IMR-90 (cell line): ENCODE results near the gene ATP2B2. TPM values are rescaled to one million over a fixed set of nuclear protein-coding genes. Genes with fewer than 3 reads are reported as not detected.

Source experiments
- ATAC-seq: fragments of 200-7000 bp; cut with Tn5 transposase; 2 replicates; pipeline ENCODE4 v1.9.1; 2020; ENCODE audit warnings: low read depth, mild to moderate bottlenecking, moderate library complexity
- BruUV-seq: library from RNA; stranded (reverse); fragments of 400-500 nt; replicated peaks from 2 replicates; lab custom pipeline; 2021; lab: Mats Ljungman, UMichigan
- CTCF ChIA-PET: fragments of 300-600 bp; formaldehyde crosslinking; extraction: SDS; loops from one replicate; lab custom pipeline; 2021; ENCODE audit warnings: antibody characterized with exemption; lab: Yijun Ruan, JAX
- POLR2A ChIA-PET: fragments of 300-600 bp; sonication (Branson Sonifier 250); formaldehyde crosslinking; loops from one replicate; lab custom pipeline; 2022; ENCODE audit warnings: antibody characterized with exemption; ENCODE audit not compliant: unreplicated experiment; lab: Charles Lee
- DNase-seq: peaks from one replicate; pipeline ENCODE4 v3.0.0; 2013
- H2AFZ ChIP-seq: replicated peaks from 2 replicates; pipeline ENCODE3; 2013; ENCODE audit warnings: low read length, mild to moderate bottlenecking; ENCODE audit not compliant: poor library complexity
- H2AK5ac ChIP-seq: 2 replicates; pipeline ENCODE4 v1.6.1; 2013; ENCODE audit warnings: low read depth, low read length, inconsistent platforms
- H2AK9ac ChIP-seq: replicated peaks from 2 replicates; pipeline ENCODE3; 2013; ENCODE audit warnings: mild to moderate bottlenecking, low read depth, low read length, moderate library complexity; ENCODE audit not compliant: poor library complexity
- H2BK120ac ChIP-seq: 2 replicates; pipeline ENCODE4 v1.6.1; 2013; ENCODE audit warnings: low read depth, low read length, inconsistent platforms
- H2BK15ac ChIP-seq: 3 replicates; pipeline ENCODE4 v1.6.1; 2013; ENCODE audit warnings: low read depth, low read length, inconsistent platforms
- H2BK20ac ChIP-seq: 2 replicates; pipeline ENCODE4 v1.6.1; 2013; ENCODE audit warnings: low read depth, mild to moderate bottlenecking, inconsistent platforms, low read length, moderate library complexity
- H2BK5ac ChIP-seq: 2 replicates; pipeline ENCODE4 v1.6.1; 2013; ENCODE audit warnings: mild to moderate bottlenecking, low read depth, low read length, inconsistent platforms; ENCODE audit not compliant: poor library complexity, severe bottlenecking
- H3K14ac ChIP-seq: replicated peaks from 2 replicates; pipeline ENCODE4 v1.6.1; 2013; ENCODE audit warnings: low read depth, low read length, inconsistent platforms
- H3K18ac ChIP-seq: 2 replicates; pipeline ENCODE4 v1.6.1; 2013; ENCODE audit warnings: low read depth, low read length, control low read depth
- H3K23ac ChIP-seq: 2 replicates; pipeline ENCODE4 v1.6.1; 2013; ENCODE audit warnings: low read depth, low read length, inconsistent platforms
- H3K27ac ChIP-seq: 2 replicates; pipeline ENCODE4 v1.5.1; 2013; ENCODE audit warnings: mild to moderate bottlenecking, control low read depth, low read length; ENCODE audit not compliant: insufficient read depth
- H3K27me3 ChIP-seq: 2 replicates; pipeline ENCODE4 v1.6.1; 2013; ENCODE audit warnings: low read length; ENCODE audit not compliant: control insufficient read depth, insufficient read depth
- H3K36me3 ChIP-seq: 2 replicates; pipeline ENCODE4 v1.6.1; 2013; ENCODE audit warnings: low read length, mixed read lengths; ENCODE audit not compliant: control insufficient read depth, insufficient read depth
- H3K4ac ChIP-seq: 2 replicates; pipeline ENCODE4 v1.6.1; 2013; ENCODE audit warnings: low read depth, low read length, inconsistent platforms
- H3K4me1 ChIP-seq: 2 replicates; pipeline ENCODE4 v1.6.1; 2013; ENCODE audit warnings: low read length, mixed read lengths; ENCODE audit not compliant: control insufficient read depth, insufficient read depth
- H3K4me2 ChIP-seq: 2 replicates; pipeline ENCODE4 v1.6.1; 2013; ENCODE audit warnings: low read depth, mild to moderate bottlenecking, control low read depth, low read length, moderate library complexity
- H3K4me3 ChIP-seq: 2 replicates; pipeline ENCODE4 v1.5.1; 2013; ENCODE audit warnings: low read depth, mild to moderate bottlenecking, control low read depth, low read length, moderate library complexity; ENCODE audit not compliant: insufficient read depth
- H3K56ac ChIP-seq: 2 replicates; pipeline ENCODE4 v1.6.1; 2013; ENCODE audit warnings: low read length, inconsistent platforms; ENCODE audit not compliant: insufficient read depth; ENCODE audit errors: extremely low read depth
- H3K79me1 ChIP-seq, 2 experiments: 2 replicates each; pipeline ENCODE4 v1.6.1; 2013; ENCODE audit warnings: low read length in 2 of 2, inconsistent platforms in 1 of 2, low read depth in 1 of 2
- H3K9ac ChIP-seq: 2 replicates; pipeline ENCODE4 v1.6.1; 2013; ENCODE audit warnings: low read depth, low read length, control low read depth
- H3K9me1 ChIP-seq: 2 replicates; pipeline ENCODE4 v1.6.1; 2013; ENCODE audit warnings: low read length, inconsistent platforms; ENCODE audit not compliant: insufficient read depth
- H3K9me3 ChIP-seq: 2 replicates; pipeline ENCODE4 v1.6.1; 2013; ENCODE audit warnings: low read length; ENCODE audit not compliant: control insufficient read depth, insufficient read depth
- H4K20me1 ChIP-seq: 2 replicates; pipeline ENCODE4 v1.6.1; 2013; ENCODE audit warnings: low read length, inconsistent platforms; ENCODE audit not compliant: insufficient read depth
- H4K5ac ChIP-seq: 2 replicates; pipeline ENCODE4 v1.6.1; 2013; ENCODE audit warnings: mild to moderate bottlenecking, low read depth, low read length, control low read depth
- H4K8ac ChIP-seq, 2 experiments: 2 replicates each; pipeline ENCODE4 v1.6.1; 2013; ENCODE audit warnings: low read depth in 2 of 2, low read length in 2 of 2, control low read depth in 1 of 2, inconsistent platforms in 1 of 2
- H4K91ac ChIP-seq: 2 replicates; pipeline ENCODE4 v1.6.1; 2013; ENCODE audit warnings: low read depth, low read length, inconsistent platforms; ENCODE audit not compliant: insufficient read depth
- CEBPB ChIP-seq: IDR thresholded peaks from 2 replicates; pipeline ENCODE4 v1.6.1; 2012; ENCODE audit warnings: low read depth, low read length, improper control_type of control experiment
- CHD1 ChIP-seq: IDR thresholded peaks from 2 replicates; pipeline ENCODE4 v1.6.1; 2012; ENCODE audit warnings: low read depth, low read length, improper control_type of control experiment
- FOS ChIP-seq: fragments of 150-350 bp; IDR thresholded peaks from 2 replicates; pipeline ENCODE4 v1.6.1; 2016; ENCODE audit warnings: low read depth, low read length
- MAFK ChIP-seq: IDR thresholded peaks from 2 replicates; pipeline ENCODE4 v1.6.1; 2012; ENCODE audit warnings: low read depth, low read length, improper control_type of control experiment
- MXI1 ChIP-seq: IDR thresholded peaks from 2 replicates; pipeline ENCODE4 v1.6.1; 2012; ENCODE audit warnings: low read depth, mild to moderate bottlenecking, low read length, moderate library complexity, borderline replicate concordance
- NFE2L2 ChIP-seq: fragments of 150-350 bp; IDR thresholded peaks from 2 replicates; pipeline ENCODE4 v1.6.1; 2016; ENCODE audit warnings: low read depth, mild to moderate bottlenecking, low read length
- POLR2A ChIP-seq: IDR thresholded peaks from 2 replicates; pipeline ENCODE4 v1.6.1; 2012; ENCODE audit warnings: mild to moderate bottlenecking, low read depth, low read length
- RAD21 ChIP-seq: IDR thresholded peaks from 2 replicates; pipeline ENCODE4 v1.6.1; 2012; ENCODE audit warnings: low read length, improper control_type of control experiment
- RCOR1 ChIP-seq: IDR thresholded peaks from 2 replicates; pipeline ENCODE4 v1.6.1; 2012; ENCODE audit warnings: mild to moderate bottlenecking, low read length, improper control_type of control experiment; ENCODE audit not compliant: insufficient replicate concordance
- RFX5 ChIP-seq: IDR thresholded peaks from 2 replicates; pipeline ENCODE4 v1.8.0; 2012; ENCODE audit warnings: low read depth, mild to moderate bottlenecking, low read length, moderate library complexity
- SMC3 ChIP-seq: fragments of 150-350 bp; IDR thresholded peaks from 2 replicates; pipeline ENCODE4 v1.6.1; 2016; ENCODE audit warnings: low read depth, mild to moderate bottlenecking, antibody characterized with exemption, low read length, moderate library complexity
- WGBS, 2 experiments: methylation state at CpG; one replicate each; pipeline versions ENCODE4 v1.1.5 to v1.1.7; 2013; ENCODE audit warnings: missing lambda C conversion rate in 2 of 2; ENCODE audit not compliant: insufficient read length in 1 of 2; ENCODE audit errors: extremely low coverage in 2 of 2; 5-methylcytosine and 5-hydroxymethylcytosine counted together
- dilution Hi-C: fragments of 300-500 bp; cut with HindIII; formaldehyde crosslinking; loops from one replicate; pipeline ENCODE4 v1.14.3; 2018; ENCODE audit warnings: low sequenced_read_pairs; ENCODE audit not compliant: unreplicated experiment
- in situ Hi-C: fragments of 300-500 bp; cut with MboI; formaldehyde crosslinking; loops from 3 replicates; pipeline ENCODE4 v1.14.3; 2019; ENCODE audit warnings: low sequenced_read_pairs, inconsistent platforms, mixed read lengths
- intact Hi-C: fragments of 100-400 bp; cut with micrococcal nuclease; formaldehyde crosslinking; loops from 2 replicates; pipeline ENCODE4 v1.10.0; 2022
- polyA plus RNA-seq, 3 experiments: library from polyadenylated mRNA; depleted of rRNA; stranded (reverse); fragments of >200 nt; gene quantifications; 2 replicates each; pipeline ENCODE4 v1.2.3, GENCODE V29; 2012; ENCODE audit warnings: low replicate concordance in 1 of 3
- total RNA-seq: library from RNA; depleted of rRNA; stranded (reverse); fragments of >200 nt; gene quantifications from 2 replicates; pipeline ENCODE4 v1.2.3, GENCODE V29; 2012
- TF ChIP-seq, protein P1 (sequence below): fragments of 150-350 bp; IDR thresholded peaks from 2 replicates; pipeline ENCODE4 v1.6.1; 2017; ENCODE audit warnings: mild to moderate bottlenecking, antibody characterized with exemption, low read length, low read depth
- TF ChIP-seq, protein P2 (sequence below): conservative IDR thresholded peaks from 2 replicates; pipeline ENCODE4 v1.5.1; 2012; ENCODE audit warnings: mild to moderate bottlenecking, low read depth, low read length, improper control_type of control experiment

Gene ATP2B2
- total and polyA plus RNA-seq, 2 of the 4 experiments (the other 2 are of a cell fraction), result under 0.01 to 0.02 TPM

DNA sequence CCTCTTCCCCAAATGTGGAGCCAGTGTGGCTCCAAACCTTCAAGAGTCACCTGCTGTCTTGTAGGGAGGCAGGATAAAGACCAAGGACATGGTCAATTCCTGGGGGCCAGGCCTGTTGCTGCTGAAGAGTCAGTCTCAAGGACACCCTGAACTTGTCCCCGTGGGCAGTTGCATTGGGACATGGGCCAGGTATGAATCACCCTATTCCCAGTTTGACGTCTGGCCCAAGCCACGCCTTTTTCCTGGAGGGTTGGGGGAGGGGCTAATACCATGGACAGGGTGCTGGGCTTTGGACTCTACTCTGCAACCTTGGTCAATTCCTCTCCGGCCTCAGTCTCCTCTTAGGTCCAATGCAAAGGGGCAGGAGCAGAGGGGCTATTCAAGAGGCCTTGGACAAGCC, 10.4 kb downstream of the ATP2B2 start:
- intact Hi-C loops (no loop called here), dilution Hi-C loops (no loop called here), in situ Hi-C loops (no loop called here)
- H4K8ac ChIP-seq, result no peak overlapping the region
- no peak overlapping the region for H2BK20ac ChIP-seq
- ATAC-seq (no peak), DNase-seq (peak; percentile 18)
- H3K36me3 ChIP-seq, result no peaks in the 10 kb centered on the region
- no peak overlapping the region for H3K4me2 ChIP-seq
- H3K56ac ChIP-seq, result no peak overlapping the region
- H3K9ac ChIP-seq, result no peak overlapping the region
- H2BK5ac ChIP-seq, result no peak overlapping the region
- no peak overlapping the region for H3K27ac ChIP-seq
- H3K79me1 ChIP-seq, result no peaks in the 10 kb centered on the region
- H3K14ac ChIP-seq, result no peak overlapping the region
- H3K4me3 ChIP-seq, result no peak overlapping the region
- no peak overlapping the region for H2BK15ac ChIP-seq
- no peak overlapping the region for H2BK120ac ChIP-seq
- no peak overlapping the region for H2AK5ac ChIP-seq
- no peak overlapping the region for H2AFZ ChIP-seq
- ChIA-PET CTCF (no interaction called here), POLR2A (no interaction called here)
- no peaks in the 10 kb centered on the region for H3K9me3 ChIP-seq
- peaks cover 22% of the 10 kb centered on the region for H3K27me3 ChIP-seq
- no peaks in the 10 kb centered on the region for H4K20me1 ChIP-seq
- TF ChIP-seq RFX5 (no peak), MAFK (no peak), CEBPB (no peak), SMC3 (no peak), MXI1 (no peak), NFE2L2 (no peak), POLR2A (no peak), RAD21 (no peak), FOS (no peak), RCOR1 (no peak), CHD1 (no peak)
- TF ChIP-seq, protein P1, sequence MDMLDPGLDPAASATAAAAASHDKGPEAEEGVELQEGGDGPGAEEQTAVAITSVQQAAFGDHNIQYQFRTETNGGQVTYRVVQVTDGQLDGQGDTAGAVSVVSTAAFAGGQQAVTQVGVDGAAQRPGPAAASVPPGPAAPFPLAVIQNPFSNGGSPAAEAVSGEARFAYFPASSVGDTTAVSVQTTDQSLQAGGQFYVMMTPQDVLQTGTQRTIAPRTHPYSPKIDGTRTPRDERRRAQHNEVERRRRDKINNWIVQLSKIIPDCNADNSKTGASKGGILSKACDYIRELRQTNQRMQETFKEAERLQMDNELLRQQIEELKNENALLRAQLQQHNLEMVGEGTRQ, result no peak
- TF ChIP-seq, protein P2, sequence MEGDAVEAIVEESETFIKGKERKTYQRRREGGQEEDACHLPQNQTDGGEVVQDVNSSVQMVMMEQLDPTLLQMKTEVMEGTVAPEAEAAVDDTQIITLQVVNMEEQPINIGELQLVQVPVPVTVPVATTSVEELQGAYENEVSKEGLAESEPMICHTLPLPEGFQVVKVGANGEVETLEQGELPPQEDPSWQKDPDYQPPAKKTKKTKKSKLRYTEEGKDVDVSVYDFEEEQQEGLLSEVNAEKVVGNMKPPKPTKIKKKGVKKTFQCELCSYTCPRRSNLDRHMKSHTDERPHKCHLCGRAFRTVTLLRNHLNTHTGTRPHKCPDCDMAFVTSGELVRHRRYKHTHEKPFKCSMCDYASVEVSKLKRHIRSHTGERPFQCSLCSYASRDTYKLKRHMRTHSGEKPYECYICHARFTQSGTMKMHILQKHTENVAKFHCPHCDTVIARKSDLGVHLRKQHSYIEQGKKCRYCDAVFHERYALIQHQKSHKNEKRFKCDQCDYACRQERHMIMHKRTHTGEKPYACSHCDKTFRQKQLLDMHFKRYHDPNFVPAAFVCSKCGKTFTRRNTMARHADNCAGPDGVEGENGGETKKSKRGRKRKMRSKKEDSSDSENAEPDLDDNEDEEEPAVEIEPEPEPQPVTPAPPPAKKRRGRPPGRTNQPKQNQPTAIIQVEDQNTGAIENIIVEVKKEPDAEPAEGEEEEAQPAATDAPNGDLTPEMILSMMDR, result no peak
- no peaks in the 10 kb centered on the region for H3K4me1 ChIP-seq
- no peak overlapping the region for H4K91ac ChIP-seq
- H4K5ac ChIP-seq, result no peak overlapping the region
- H3K9me1 ChIP-seq, result no peaks in the 10 kb centered on the region
- H3K18ac ChIP-seq, result no peak overlapping the region
- H3K4ac ChIP-seq, result no peak overlapping the region
- H3K23ac ChIP-seq, result no peak overlapping the region
- H2AK9ac ChIP-seq, result no peak overlapping the region
- WGBS, 2 experiments, result no CpG with 5 or more reads among the region's 4 CpGs
- BruUV-seq, result no TSS peak
